ENCODE results near the gene USP35.

The USP35 gene

DNA sequence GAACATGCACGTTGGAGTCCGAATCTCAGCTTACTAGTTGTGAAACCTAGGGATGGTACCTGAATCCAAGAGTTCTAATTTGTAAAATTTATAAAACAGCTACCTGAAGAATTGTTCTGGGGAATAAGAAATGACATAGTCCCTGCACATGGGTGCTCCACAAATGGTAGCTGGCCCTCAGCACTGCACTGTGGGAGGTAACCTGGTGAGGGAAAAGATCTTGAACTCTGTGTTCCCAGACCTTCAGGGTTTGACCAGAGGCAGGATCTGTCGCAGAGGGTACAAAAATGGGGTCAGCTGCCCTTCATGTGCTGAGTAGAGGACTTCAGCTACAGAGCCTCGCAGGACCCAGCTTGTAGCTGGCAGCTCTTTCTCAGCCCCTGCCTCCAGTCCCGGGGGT lies 73.5 kb downstream of the USP35 start:
- DNase-seq (ENCODE audit: low read depth in 2 of 2): no peak

DNA sequence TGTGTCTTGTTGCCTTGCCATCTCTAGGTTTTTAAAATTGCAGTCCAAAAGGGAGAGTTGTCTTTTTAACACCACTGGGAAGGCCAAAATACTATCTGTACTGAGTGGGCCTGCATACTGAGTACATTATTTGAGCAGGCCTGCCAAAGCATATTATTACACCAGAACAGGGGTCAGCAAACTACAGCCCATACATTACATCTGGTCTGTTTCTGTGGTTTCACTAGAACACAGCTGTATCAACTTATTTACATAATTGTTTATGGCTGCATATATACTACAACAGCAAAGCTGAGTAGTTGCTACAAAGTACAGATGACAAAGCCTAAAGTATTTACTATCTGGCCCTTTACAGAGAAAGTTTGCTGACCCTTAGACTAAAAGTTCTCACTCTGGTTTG lies 74.0 kb downstream of the USP35 start:
- DNase-seq (ENCODE audit: low read depth in 2 of 2): no peak

Data from fibroblast of skin of left biceps (primary cell).